SK-N-DZ (cell line): ENCODE data around the gene C19orf81.

Experiments
- DNase-seq: peaks from one replicate; pipeline ENCODE4 v3.0.0-alpha.2; 2015; ENCODE audit warnings: low spot score

C19orf81 gene

GRCh38 chr19:50658441-50659317, 9.4 kb downstream of the C19orf81 start:
- DNase-seq = peak; percentile 79

GRCh38 chr19:50659318-50660087, 10.3 kb downstream of the C19orf81 start:
- DNase-seq = no peak

- DNase-seq = no peak
Observed at GRCh38 chr19:50660088-50660366, 10.8 kb downstream of the C19orf81 start.

- DNase-seq = no peak
Observed at GRCh38 chr19:50661023-50661422, 11.8 kb downstream of the C19orf81 start.

- no peak for DNase-seq
Observed at GRCh38 chr19:50661766-50662650, 12.8 kb downstream of the C19orf81 start.

GRCh38 chr19:50662651-50663481, 13.6 kb downstream of the C19orf81 start:
- DNase-seq = no peak

DNA sequence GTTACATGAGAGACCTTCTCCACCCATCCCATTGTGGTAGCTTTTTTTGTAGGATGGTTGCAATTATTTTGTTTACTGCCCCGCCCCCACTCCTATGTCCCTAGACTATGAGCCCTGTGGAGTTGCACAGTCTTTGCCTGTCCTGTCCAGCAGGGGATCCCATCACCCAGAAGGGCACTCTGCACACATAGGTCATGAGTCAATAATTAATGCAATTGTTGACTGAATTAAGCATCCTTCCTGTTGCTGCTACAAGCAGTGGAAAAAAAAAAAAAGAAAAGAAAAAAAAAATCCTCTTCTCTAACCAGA, 14.2 kb downstream of the C19orf81 start:
- no peak for DNase-seq

GRCh38 chr19:50664204-50664603, 15.0 kb downstream of the C19orf81 start:
- no peak for DNase-seq

GRCh38 chr19:50666346-50667176, 17.3 kb downstream of the C19orf81 start:
- no peak for DNase-seq

DNA sequence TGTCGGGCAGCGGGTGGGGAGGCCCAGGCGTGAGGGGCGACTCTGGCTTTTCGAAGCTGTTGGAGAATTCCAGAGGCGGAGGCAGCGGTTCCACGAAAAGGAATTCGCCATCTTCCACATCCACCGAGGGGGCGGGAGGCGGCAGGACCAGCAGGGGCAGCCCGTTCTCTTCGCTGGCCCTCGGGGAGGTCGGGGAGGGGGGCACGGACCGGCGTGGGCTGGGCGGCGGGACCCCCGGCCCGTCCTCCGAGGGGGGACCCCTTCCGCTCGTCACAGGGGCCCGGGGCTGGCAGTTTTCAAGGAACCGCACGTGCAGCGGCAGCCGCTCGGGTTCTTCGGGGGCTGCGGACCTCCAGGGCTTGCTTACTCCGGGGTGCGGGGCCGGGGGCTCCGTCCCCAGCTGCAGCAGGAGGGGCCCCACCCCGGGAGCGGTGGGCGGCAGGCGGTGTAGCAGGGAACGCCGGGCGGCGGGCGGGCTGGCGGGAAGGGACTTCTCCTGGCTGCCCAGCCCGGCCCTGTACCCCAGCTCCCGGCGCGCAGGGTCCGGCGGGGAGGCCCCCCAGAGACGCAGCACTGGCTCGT, 18.0 kb downstream of the C19orf81 start:
- DNase-seq = no peak

DNA sequence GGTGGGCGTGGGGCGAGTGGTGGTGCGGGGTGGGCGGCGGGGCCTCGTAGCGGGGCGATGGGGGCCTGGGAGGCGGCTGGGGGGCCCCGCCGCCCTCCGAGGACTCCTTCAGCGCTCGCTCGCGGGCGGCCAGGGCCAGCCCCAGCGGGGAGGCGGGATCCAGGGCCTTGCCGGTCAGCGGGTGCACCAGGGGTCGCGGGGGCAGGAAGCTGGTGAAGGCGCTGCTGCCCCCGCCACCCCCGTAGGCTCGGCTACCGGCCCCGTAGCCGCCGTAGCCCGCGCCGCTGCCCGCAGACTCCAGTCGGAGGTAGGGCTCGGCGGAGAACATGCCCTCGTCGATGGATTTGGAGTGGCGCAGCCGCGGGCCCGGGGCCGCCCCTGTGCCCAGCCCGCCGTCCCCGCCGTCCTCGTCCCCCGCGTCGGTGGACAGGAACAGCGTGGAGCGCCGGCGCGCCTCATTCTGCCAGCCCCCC, 18.6 kb downstream of the C19orf81 start:
- no peak for DNase-seq

DNA sequence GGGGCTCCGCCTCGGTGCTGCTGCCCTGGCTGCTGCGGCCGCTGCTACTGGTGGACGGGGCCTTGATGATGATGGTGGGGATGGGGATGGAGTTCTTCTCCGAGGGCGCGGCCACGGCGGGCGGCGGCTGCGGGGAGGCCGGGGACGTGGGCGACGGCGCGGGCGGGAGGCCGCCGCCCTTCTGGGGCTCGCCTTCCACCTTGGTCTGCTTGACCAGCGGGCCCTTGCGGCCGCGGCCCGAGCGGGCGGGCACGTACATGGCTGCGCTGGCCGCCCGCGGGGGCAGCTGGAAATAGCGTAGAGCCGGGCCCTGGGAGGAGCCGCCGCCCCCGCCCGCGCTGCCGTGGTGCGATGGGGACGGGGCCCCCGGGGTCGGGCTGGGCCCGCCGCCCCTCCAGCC, 19.2 kb downstream of the C19orf81 start:
- DNase-seq = no peak

DNA sequence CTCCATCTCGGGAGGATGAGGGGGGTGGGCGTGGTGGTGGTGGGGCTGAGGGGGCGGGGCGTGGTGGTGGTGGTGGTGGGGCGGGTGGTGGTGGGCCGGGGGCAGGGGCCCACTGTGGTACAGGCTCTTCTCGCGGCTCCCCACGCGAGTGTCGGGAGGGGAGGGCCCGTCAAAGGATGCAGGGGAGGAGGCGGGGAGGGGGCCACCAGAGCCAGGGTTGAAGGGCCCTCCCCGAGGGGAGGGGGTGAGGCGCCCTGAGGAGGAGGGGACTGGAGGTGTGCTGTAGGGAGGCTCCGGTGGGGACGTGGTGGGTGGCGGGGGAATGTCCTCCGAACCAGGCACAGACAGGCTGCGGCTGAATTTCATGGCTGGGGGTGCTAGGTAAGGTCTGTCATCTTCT, 19.6 kb downstream of the C19orf81 start:
- no peak for DNase-seq

- DNase-seq = no peak
Observed at GRCh38 chr19:50669302-50670101, 20.3 kb downstream of the C19orf81 start.

GRCh38 chr19:50670102-50670380, 20.8 kb downstream of the C19orf81 start:
- no peak for DNase-seq

GRCh38 chr19:50673118-50673517, 23.9 kb downstream of the C19orf81 start:
- no peak for DNase-seq

- DNase-seq = no peak
Observed at GRCh38 chr19:50676625-50677197, 27.5 kb downstream of the C19orf81 start.

DNA sequence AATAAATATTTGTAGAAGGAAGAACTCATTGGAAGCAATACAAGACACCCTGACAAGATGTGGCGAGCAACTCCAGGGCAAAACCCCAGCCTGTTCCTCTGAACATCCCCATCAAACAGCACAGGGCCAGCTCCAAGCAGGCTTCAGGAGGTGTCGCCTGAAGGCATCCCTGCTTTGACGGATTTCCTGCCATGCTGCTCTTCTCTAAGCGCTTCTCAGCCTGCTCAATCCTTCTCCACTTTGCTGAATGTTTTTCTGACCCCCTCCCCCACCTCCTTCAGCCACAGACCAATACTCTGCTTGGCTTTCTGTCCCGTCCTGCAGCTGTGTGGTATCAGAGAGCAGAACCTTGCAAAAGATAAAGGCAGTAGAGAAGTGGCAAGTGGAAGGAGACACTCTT, 28.4 kb downstream of the C19orf81 start:
- DNase-seq = no peak

- DNase-seq = no peak
Observed at GRCh38 chr19:50678323-50678722, 29.1 kb downstream of the C19orf81 start.
